Endothelial cell of umbilical vein (primary cell): Measurements from ENCODE around the gene INPP4B. TPM values are rescaled to one million over a fixed set of nuclear protein-coding genes. Genes with fewer than 3 reads are reported as not detected.

Experiments used
- BruUV-seq: library from RNA; stranded (reverse); fragments of 400-500 nt; replicated peaks from 2 replicates; lab custom pipeline; 2021; lab: Mats Ljungman, UMichigan
- CTCF ChIA-PET: fragments of 300-600, 350-600 bp; sonication (Branson Sonifier 250); formaldehyde crosslinking; loops from one replicate; lab custom pipeline; 2021; ENCODE audit warnings: antibody characterized with exemption, inconsistent platforms; lab: Charles Lee
- POLR2A ChIA-PET: fragments of 300-600, 350-600 bp; sonication (Branson Sonifier 250); formaldehyde crosslinking; loops from one replicate; lab custom pipeline; 2021; ENCODE audit warnings: antibody characterized with exemption, inconsistent platforms; lab: Charles Lee
- DNase-seq: peaks from one replicate; pipeline ENCODE4 v3.0.0-alpha.2; 2011; ENCODE audit warnings: low read depth, low spot score
- FAIRE-seq: peaks from 2 replicates; lab custom pipeline; 2011; peaks lifted over from hg19 to GRCh38; lab: Jason Lieb, UNC
- H2AFZ ChIP-seq: 2 replicates; pipeline ENCODE4 v1.6.0; 2012; ENCODE audit warnings: low read depth, low read length, control low read depth, inconsistent platforms
- H3K27ac ChIP-seq: 2 replicates; pipeline ENCODE4 v1.5.1; 2011; ENCODE audit warnings: low read depth, mild to moderate bottlenecking, control low read depth, low read length, moderate library complexity; ENCODE audit not compliant: insufficient read depth
- H3K27me3 ChIP-seq, 2 experiments: 2 replicates each; pipeline versions ENCODE4 v1.6.0 to v1.6.1; 2011; ENCODE audit warnings: low read length in 2 of 2, mixed read lengths in 1 of 2; ENCODE audit not compliant: control insufficient read depth in 2 of 2, insufficient read depth in 2 of 2
- H3K36me3 ChIP-seq, 2 experiments: 2 replicates in 1 of 2; 3 replicates in 1 of 2; pipeline ENCODE4 v1.5.1; 2011; ENCODE audit warnings: low read length in 2 of 2, mild to moderate bottlenecking in 1 of 2, moderate library complexity in 1 of 2; ENCODE audit not compliant: control insufficient read depth in 2 of 2, insufficient read depth in 2 of 2; ENCODE audit errors: extremely low read depth in 1 of 2
- H3K4me1 ChIP-seq: 3 replicates; pipeline ENCODE4 v1.5.1; 2011; ENCODE audit warnings: mild to moderate bottlenecking, low read length; ENCODE audit not compliant: control insufficient read depth, insufficient read depth; ENCODE audit errors: extremely low read depth
- H3K4me2 ChIP-seq: 2 replicates; pipeline ENCODE4 v1.6.1; 2011; ENCODE audit warnings: low read length, control low read depth, mixed read lengths; ENCODE audit not compliant: insufficient read depth
- H3K4me3 ChIP-seq, 3 experiments: fragments of 200-600 bp in 1 of 3; sonication (generic), shearing (Covaris generic) in 1 of 3; replicated peaks in 1 of 3; 2 replicates each; pipeline ENCODE4 v1.5.1; 2011 to 2016; ENCODE audit warnings: control low read depth in 3 of 3, low read length in 3 of 3, mild to moderate bottlenecking in 2 of 3, inconsistent platforms in 1 of 3, low read depth in 1 of 3, moderate library complexity in 1 of 3; ENCODE audit not compliant: insufficient read depth in 1 of 3
- H3K79me2 ChIP-seq: 2 replicates; pipeline ENCODE4 v1.6.0; 2012; ENCODE audit warnings: low read length, inconsistent platforms; ENCODE audit not compliant: control insufficient read depth, insufficient read depth
- H3K9ac ChIP-seq: replicated peaks from 2 replicates; pipeline ENCODE3; 2011; ENCODE audit warnings: low read length, control low read depth; ENCODE audit not compliant: insufficient read depth; ENCODE audit errors: extremely low read depth
- H3K9me1 ChIP-seq: replicated peaks from 3 replicates; pipeline ENCODE4 v1.6.0; 2011; ENCODE audit warnings: mild to moderate bottlenecking, low read length; ENCODE audit not compliant: control insufficient read depth, insufficient read depth; ENCODE audit errors: extremely low read depth
- H3K9me3 ChIP-seq: replicated peaks from 2 replicates; pipeline ENCODE4 v1.5.1; 2012; ENCODE audit warnings: low read length, inconsistent platforms; ENCODE audit not compliant: control insufficient read depth, insufficient read depth
- H4K20me1 ChIP-seq: replicated peaks from 2 replicates; pipeline ENCODE3; 2011; ENCODE audit warnings: mild to moderate bottlenecking, low read length; ENCODE audit not compliant: control insufficient read depth, insufficient read depth; ENCODE audit errors: extremely low read depth
- CTCF ChIP-seq, 2 donors: IDR thresholded peaks; 1 replicate in 1 of 2; 2 replicates in 1 of 2; pipeline ENCODE4 v1.5.1; 2011; ENCODE audit warnings: low read length in 2 of 2, mild to moderate bottlenecking in 2 of 2, moderate library complexity in 2 of 2, control low read depth in 1 of 2, inconsistent platforms in 1 of 2, low read depth in 1 of 2; ENCODE audit not compliant: insufficient read depth in 1 of 2; ENCODE audit errors: extremely low read depth in 1 of 2
- EZH2 ChIP-seq: IDR thresholded peaks from 2 replicates; pipeline ENCODE4 v1.6.1; 2012; ENCODE audit warnings: borderline replicate concordance, low read depth, mild to moderate bottlenecking, moderate library complexity, low read length, inconsistent platforms; ENCODE audit not compliant: severe bottlenecking
- FOS ChIP-seq: IDR thresholded peaks from 2 replicates; pipeline ENCODE4 v1.6.1; 2011; ENCODE audit warnings: mild to moderate bottlenecking, low read length, moderate library complexity, borderline replicate concordance; ENCODE audit not compliant: insufficient read depth
- GATA2 ChIP-seq: IDR thresholded peaks from 2 replicates; pipeline ENCODE4 v1.7.0; 2011; ENCODE audit warnings: low read depth, mild to moderate bottlenecking, moderate library complexity, mixed read lengths, low read length; ENCODE audit not compliant: insufficient read length, insufficient read depth
- JUN ChIP-seq: IDR thresholded peaks from 2 replicates; pipeline ENCODE4 v1.6.1; 2011; ENCODE audit warnings: borderline replicate concordance, low read depth; ENCODE audit not compliant: insufficient read length, insufficient read depth
- MAX ChIP-seq: IDR thresholded peaks from 2 replicates; pipeline ENCODE4 v1.6.1; 2011; ENCODE audit not compliant: insufficient read depth, insufficient read length
- MYC ChIP-seq: IDR thresholded peaks from one replicate; pipeline ENCODE4 v1.6.1; 2011; ENCODE audit warnings: mild to moderate bottlenecking, low read depth, low read length
- POLR2A ChIP-seq: IDR thresholded peaks from 2 replicates; pipeline ENCODE4 v1.6.1; 2012; ENCODE audit warnings: low read depth, mild to moderate bottlenecking, control low read depth, low read length
- POLR2AphosphoS5 ChIP-seq: IDR thresholded peaks from 2 replicates; pipeline ENCODE4 v1.6.1; 2012; ENCODE audit warnings: low read depth, mild to moderate bottlenecking, control low read depth, low read length, moderate library complexity; ENCODE audit not compliant: insufficient read depth
- dilution Hi-C: fragments of 300-500 bp; cut with MboI; formaldehyde crosslinking; loops from one replicate; pipeline ENCODE4 v1.15.0; 2019; ENCODE audit warnings: low sequenced_read_pairs; ENCODE audit not compliant: extremely low pct_ligation_motif_present
- intact Hi-C: fragments of 100-400 bp; cut with micrococcal nuclease; formaldehyde crosslinking; loops from one replicate; pipeline ENCODE4 v1.10.0; 2022
- polyA plus RNA-seq, 4 experiments: library from polyadenylated mRNA; depleted of rRNA in 3 of 4; stranded (reverse) in 3 of 4; unstranded in 1 of 4; fragments of >200 nt; gene quantifications; 2 replicates each; pipeline versions ENCODE4 v1.2.1 to v1.2.3, GENCODE V29; 2011 to 2012; ENCODE audit warnings: missing spikeins in 1 of 4
- total RNA-seq: library from RNA; stranded (reverse); gene quantifications from 2 replicates; pipeline ENCODE4 v1.2.3, GENCODE V29; 2021

INPP4B gene
- total and polyA plus RNA-seq, 2 donors (not counting 3 experiments of a cell fraction or from before 2014, with no cell fraction given): 0.41 to 3.1 TPM

- Histone ChIP-seq H3K4me2 (no peak overlapping the region), H3K9me3 (no peaks in the 10 kb centered on the region), H3K4me3 (no peak overlapping the region), H3K9me1 (no peaks in the 10 kb centered on the region), H3K4me1 (no peaks in the 10 kb centered on the region), H3K27me3 (no peaks in the 10 kb centered on the region), H3K79me2 (no peaks in the 10 kb centered on the region), H2AFZ (no peak overlapping the region), H3K36me3 (no peaks in the 10 kb centered on the region), H4K20me1 (no peaks in the 10 kb centered on the region), H3K27ac (no peak overlapping the region), H3K9ac (no peak overlapping the region)
- FAIRE-seq (no peak), DNase-seq (no peak)
- BruUV-seq: no TSS peak
- POLR2A ChIA-PET: no interaction called here
- intact Hi-C loops (no loop called here), dilution Hi-C loops (no loop called here)
- CTCF ChIA-PET: no interaction called here
- TF ChIP-seq CTCF (IDR thresholded peaks at IDR 0.05; ENCODE audit: extremely low read depth in 1 of 2, insufficient read depth in 1 of 2, low read depth in 1 of 2, low read length in 2 of 2) (no peak), POLR2A (no peak), MYC (no peak), FOS (no peak), EZH2 (no peak), JUN (no peak)
Observed at GRCh38 chr4:142781114-142781513, 65.0 kb downstream of the INPP4B start.

- no TSS peak for BruUV-seq
- Histone ChIP-seq H3K79me2 (no peaks in the 10 kb centered on the region), H3K4me2 (no peak overlapping the region), H3K4me3 (no peak overlapping the region), H3K27me3 (no peaks in the 10 kb centered on the region), H3K9me3 (no peaks in the 10 kb centered on the region), H3K4me1 (no peaks in the 10 kb centered on the region), H2AFZ (no peak overlapping the region), H3K9ac (no peak overlapping the region), H4K20me1 (no peaks in the 10 kb centered on the region), H3K9me1 (no peaks in the 10 kb centered on the region), H3K36me3 (no peaks in the 10 kb centered on the region), H3K27ac (no peak overlapping the region)
- FAIRE-seq (no peak), DNase-seq (no peak)
- POLR2A ChIA-PET: no interaction called here
- dilution Hi-C loops: no loop called here
- intact Hi-C loops: no loop called here
- CTCF ChIA-PET: no interaction called here
- TF ChIP-seq MYC (no peak), CTCF (IDR thresholded peaks at IDR 0.05; ENCODE audit: extremely low read depth in 1 of 2, insufficient read depth in 1 of 2, low read depth in 1 of 2, low read length in 2 of 2) (no peak), FOS (no peak), GATA2 (no peak), POLR2A (no peak), JUN (no peak), MAX (no peak), EZH2 (no peak), POLR2AphosphoS5 (no peak)
Observed at GRCh38 chr4:142778900-142779299, 67.2 kb downstream of the INPP4B start.
